Liver (tissue), 9 donors: ENCODE measurements around the gene ARHGEF7. TPM values are rescaled to one million over a fixed set of nuclear protein-coding genes. Genes with fewer than 3 reads are reported as not detected.

Experiments used
- DNase-seq: peaks from one replicate; pipeline ENCODE4 v3.0.0-alpha.2; 2017; ENCODE audit warnings: low spot score
- H3K27ac ChIP-seq, 2 donors: one replicate each; pipeline ENCODE4 v1.7.0; 2013; ENCODE audit warnings: inconsistent platforms in 2 of 2, low read length in 2 of 2, control low read depth in 1 of 2, low read depth in 1 of 2, mild to moderate bottlenecking in 1 of 2
- H3K27me3 ChIP-seq, 4 donors: one replicate each; pipeline versions ENCODE4 v1.6.1 to v1.7.0; 2013; ENCODE audit warnings: low read length in 3 of 4, inconsistent platforms in 1 of 4, mild to moderate bottlenecking in 1 of 4, moderate library complexity in 1 of 4; ENCODE audit not compliant: control insufficient read depth in 4 of 4, insufficient read depth in 4 of 4
- H3K36me3 ChIP-seq, 4 donors: one replicate each; pipeline versions ENCODE4 v1.6.1 to v1.7.0; 2013; ENCODE audit warnings: low read length in 3 of 4, mild to moderate bottlenecking in 3 of 4, low read depth in 1 of 4, moderate library complexity in 1 of 4; ENCODE audit not compliant: control insufficient read depth in 4 of 4, insufficient read depth in 3 of 4
- H3K4me1 ChIP-seq, 4 donors: one replicate each; pipeline versions ENCODE4 v1.6.1 to v1.7.0; 2013; ENCODE audit warnings: low read length in 3 of 4, mild to moderate bottlenecking in 3 of 4, moderate library complexity in 1 of 4; ENCODE audit not compliant: control insufficient read depth in 4 of 4, insufficient read depth in 4 of 4
- H3K4me3 ChIP-seq, 3 donors: one replicate each; pipeline versions ENCODE4 v1.6.1 to v1.7.0; 2013; ENCODE audit warnings: low read length in 3 of 3, control low read depth in 1 of 3, low read depth in 1 of 3, mild to moderate bottlenecking in 1 of 3
- H3K9ac ChIP-seq, 2 donors: one replicate each; pipeline ENCODE4 v1.7.0; 2013; ENCODE audit warnings: low read length in 2 of 2, mild to moderate bottlenecking in 2 of 2, moderate library complexity in 2 of 2, control low read depth in 1 of 2, low read depth in 1 of 2
- H3K9me3 ChIP-seq, 4 donors: one replicate each; pipeline versions ENCODE4 v1.6.1 to v1.7.0; 2013; ENCODE audit warnings: low read length in 3 of 4; ENCODE audit not compliant: control insufficient read depth in 4 of 4
- EGR1 ChIP-seq, 2 donors: IDR thresholded peaks; 2 replicates each; pipeline ENCODE4 v1.6.1; 2016 to 2018; ENCODE audit warnings: antibody characterized with exemption in 2 of 2, low read depth in 2 of 2
- FOXA1 ChIP-seq: IDR thresholded peaks from 2 replicates; pipeline ENCODE4 v1.6.1; 2016; ENCODE audit warnings: antibody characterized with exemption
- FOXA2 ChIP-seq: IDR thresholded peaks from 2 replicates; pipeline ENCODE4 v1.6.1; 2016; ENCODE audit warnings: antibody characterized with exemption
- GABPA ChIP-seq, 2 donors: IDR thresholded peaks in 1 of 2; conservative IDR thresholded peaks in 1 of 2; 2 replicates each; pipeline ENCODE4 v1.6.1; 2016; ENCODE audit warnings: antibody characterized with exemption in 2 of 2, mild to moderate bottlenecking in 1 of 2, moderate library complexity in 1 of 2
- HNF4A ChIP-seq, 2 donors: conservative IDR thresholded peaks; 2 replicates each; pipeline ENCODE4 v1.6.1; 2016; ENCODE audit warnings: antibody characterized with exemption in 2 of 2, mild to moderate bottlenecking in 2 of 2
- HNF4G ChIP-seq: IDR thresholded peaks from 2 replicates; pipeline ENCODE4 v1.6.1; 2016; ENCODE audit warnings: antibody characterized with exemption
- JUND ChIP-seq, 2 donors: IDR thresholded peaks; 2 replicates each; pipeline ENCODE4 v1.6.1; 2016; ENCODE audit warnings: antibody characterized with exemption in 2 of 2
- NR2F2 ChIP-seq: IDR thresholded peaks from 2 replicates; pipeline ENCODE4 v1.6.1; 2016; ENCODE audit warnings: antibody characterized with exemption
- RAD21 ChIP-seq, 2 donors: IDR thresholded peaks; 2 replicates each; pipeline ENCODE4 v1.6.1; 2016; ENCODE audit warnings: antibody characterized with exemption in 2 of 2, mild to moderate bottlenecking in 2 of 2
- RXRA ChIP-seq, 2 donors: IDR thresholded peaks; 2 replicates each; pipeline ENCODE4 v1.6.1; 2017 to 2018; ENCODE audit warnings: antibody characterized with exemption in 2 of 2, mild to moderate bottlenecking in 1 of 2
- TAF1 ChIP-seq: conservative IDR thresholded peaks from 2 replicates; pipeline ENCODE4 v1.6.1; 2016; ENCODE audit warnings: antibody characterized with exemption, mild to moderate bottlenecking
- YY1 ChIP-seq: IDR thresholded peaks from 2 replicates; pipeline ENCODE4 v1.6.1; 2016; ENCODE audit warnings: antibody characterized with exemption, mild to moderate bottlenecking
- WGBS: extraction: QIAGEN DNeasy Blood & Tissue Kit; methylation state at CpG from one replicate; pipeline ENCODE4 v1.1.7; 2013; 5-methylcytosine and 5-hydroxymethylcytosine counted together
- polyA plus RNA-seq, 2 donors: library from polyadenylated mRNA; stranded (reverse) in 1 of 2; unstranded in 1 of 2; fragments of 200-250 nt in 1 of 2; fragments of >200 nt in 1 of 2; fragmentation: Nextera tagmentation in 1 of 2; extraction: Ambion mirVana in 1 of 2; gene quantifications; one replicate each; pipeline versions ENCODE4 v1.2.1 to v1.2.3, GENCODE V29; 2013 to 2015
- total RNA-seq, 2 donors: library from RNA; depleted of rRNA; stranded (reverse); fragments of >200 nt; gene quantifications; one replicate each; pipeline ENCODE4 v1.2.3, GENCODE V29; 2014
- TF ChIP-seq, protein P1 (sequence below): IDR thresholded peaks from 2 replicates; pipeline ENCODE4 v1.6.1; 2016; ENCODE audit warnings: antibody characterized with exemption, mild to moderate bottlenecking
- TF ChIP-seq, protein P2 (sequence below): fragments of 150-350 bp; IDR thresholded peaks from 2 replicates; pipeline ENCODE4 v1.5.1; 2017; ENCODE audit warnings: improper control_type of control experiment, low read depth, low read length; ENCODE audit not compliant: missing input control
- TF ChIP-seq, protein P3 (sequence below): IDR thresholded peaks from 2 replicates; pipeline ENCODE4 v1.6.1; 2016; ENCODE audit warnings: antibody characterized with exemption
- TF ChIP-seq, protein P4 (sequence below): IDR thresholded peaks from 2 replicates; pipeline ENCODE4 v1.6.1; 2016; ENCODE audit warnings: antibody characterized with exemption
- donor health status: healthy.
- donor health status: healthy.
- donor health status: healthy.
- donor health status: healthy.
- donor health status: healthy.

ARHGEF7 gene
- total and polyA plus RNA-seq, 4 donors, result 10.3 to 37.5 (median 20.1) TPM

DNA sequence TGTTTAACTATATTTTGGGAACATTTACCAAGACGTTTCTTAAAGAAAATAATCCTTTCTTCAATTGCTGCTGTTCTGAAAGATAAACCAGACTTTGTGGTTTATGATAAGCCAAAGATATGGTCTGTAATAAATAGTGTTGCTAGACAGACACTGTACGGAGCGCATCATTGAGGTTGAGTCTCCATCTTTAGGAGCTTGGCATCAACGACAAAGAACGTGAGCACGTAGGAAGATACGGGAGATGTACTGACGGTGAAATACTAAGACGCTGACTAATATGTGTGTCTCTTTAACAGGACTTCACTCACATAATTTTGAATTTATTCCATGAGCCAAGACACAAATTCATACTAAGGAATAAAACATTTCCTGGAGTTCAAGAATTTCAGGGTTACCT, 221.6 kb downstream of the ARHGEF7 start (continued):
- TF ChIP-seq, protein P1, sequence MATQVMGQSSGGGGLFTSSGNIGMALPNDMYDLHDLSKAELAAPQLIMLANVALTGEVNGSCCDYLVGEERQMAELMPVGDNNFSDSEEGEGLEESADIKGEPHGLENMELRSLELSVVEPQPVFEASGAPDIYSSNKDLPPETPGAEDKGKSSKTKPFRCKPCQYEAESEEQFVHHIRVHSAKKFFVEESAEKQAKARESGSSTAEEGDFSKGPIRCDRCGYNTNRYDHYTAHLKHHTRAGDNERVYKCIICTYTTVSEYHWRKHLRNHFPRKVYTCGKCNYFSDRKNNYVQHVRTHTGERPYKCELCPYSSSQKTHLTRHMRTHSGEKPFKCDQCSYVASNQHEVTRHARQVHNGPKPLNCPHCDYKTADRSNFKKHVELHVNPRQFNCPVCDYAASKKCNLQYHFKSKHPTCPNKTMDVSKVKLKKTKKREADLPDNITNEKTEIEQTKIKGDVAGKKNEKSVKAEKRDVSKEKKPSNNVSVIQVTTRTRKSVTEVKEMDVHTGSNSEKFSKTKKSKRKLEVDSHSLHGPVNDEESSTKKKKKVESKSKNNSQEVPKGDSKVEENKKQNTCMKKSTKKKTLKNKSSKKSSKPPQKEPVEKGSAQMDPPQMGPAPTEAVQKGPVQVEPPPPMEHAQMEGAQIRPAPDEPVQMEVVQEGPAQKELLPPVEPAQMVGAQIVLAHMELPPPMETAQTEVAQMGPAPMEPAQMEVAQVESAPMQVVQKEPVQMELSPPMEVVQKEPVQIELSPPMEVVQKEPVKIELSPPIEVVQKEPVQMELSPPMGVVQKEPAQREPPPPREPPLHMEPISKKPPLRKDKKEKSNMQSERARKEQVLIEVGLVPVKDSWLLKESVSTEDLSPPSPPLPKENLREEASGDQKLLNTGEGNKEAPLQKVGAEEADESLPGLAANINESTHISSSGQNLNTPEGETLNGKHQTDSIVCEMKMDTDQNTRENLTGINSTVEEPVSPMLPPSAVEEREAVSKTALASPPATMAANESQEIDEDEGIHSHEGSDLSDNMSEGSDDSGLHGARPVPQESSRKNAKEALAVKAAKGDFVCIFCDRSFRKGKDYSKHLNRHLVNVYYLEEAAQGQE, result no peak
- TF ChIP-seq RAD21 (IDR thresholded peaks at IDR 0.05), result no peak
- TF ChIP-seq YY1, result no peak
- no peak for TF ChIP-seq RXRA (IDR thresholded peaks at IDR 0.05)
- TF ChIP-seq, protein P2, sequence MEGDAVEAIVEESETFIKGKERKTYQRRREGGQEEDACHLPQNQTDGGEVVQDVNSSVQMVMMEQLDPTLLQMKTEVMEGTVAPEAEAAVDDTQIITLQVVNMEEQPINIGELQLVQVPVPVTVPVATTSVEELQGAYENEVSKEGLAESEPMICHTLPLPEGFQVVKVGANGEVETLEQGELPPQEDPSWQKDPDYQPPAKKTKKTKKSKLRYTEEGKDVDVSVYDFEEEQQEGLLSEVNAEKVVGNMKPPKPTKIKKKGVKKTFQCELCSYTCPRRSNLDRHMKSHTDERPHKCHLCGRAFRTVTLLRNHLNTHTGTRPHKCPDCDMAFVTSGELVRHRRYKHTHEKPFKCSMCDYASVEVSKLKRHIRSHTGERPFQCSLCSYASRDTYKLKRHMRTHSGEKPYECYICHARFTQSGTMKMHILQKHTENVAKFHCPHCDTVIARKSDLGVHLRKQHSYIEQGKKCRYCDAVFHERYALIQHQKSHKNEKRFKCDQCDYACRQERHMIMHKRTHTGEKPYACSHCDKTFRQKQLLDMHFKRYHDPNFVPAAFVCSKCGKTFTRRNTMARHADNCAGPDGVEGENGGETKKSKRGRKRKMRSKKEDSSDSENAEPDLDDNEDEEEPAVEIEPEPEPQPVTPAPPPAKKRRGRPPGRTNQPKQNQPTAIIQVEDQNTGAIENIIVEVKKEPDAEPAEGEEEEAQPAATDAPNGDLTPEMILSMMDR, result no peak
- no peak for TF ChIP-seq NR2F2

DNA sequence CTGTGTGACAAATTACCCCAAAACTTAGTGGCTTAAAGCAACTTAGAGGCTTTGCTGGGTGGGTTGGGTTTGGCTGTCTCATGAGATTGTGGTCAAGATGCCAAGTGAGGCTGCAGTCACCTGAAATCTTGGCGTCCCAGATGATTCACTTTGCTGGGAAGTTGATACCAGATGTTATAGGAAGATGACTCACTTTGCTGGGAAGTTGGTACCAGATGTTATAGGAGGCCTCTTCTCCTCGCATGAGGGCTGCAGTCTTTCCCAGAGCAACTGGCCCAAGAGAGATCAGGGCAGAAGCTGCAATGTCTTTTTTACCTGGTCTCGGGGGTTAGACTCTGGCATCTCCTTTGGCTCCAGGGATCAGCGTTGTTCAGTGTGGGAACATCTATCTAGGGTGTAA, 222.1 kb downstream of the ARHGEF7 start:
- no peak overlapping the region for H3K4me3 ChIP-seq
- H3K9ac ChIP-seq, result no peak overlapping the region
- H3K9me3 ChIP-seq, result no peaks in the 10 kb centered on the region
- H3K27me3 ChIP-seq, result no peaks in the 10 kb centered on the region
- no peaks in the 10 kb centered on the region for H3K36me3 ChIP-seq
- H3K27ac ChIP-seq, result no peak overlapping the region
- 93% methylated on average over 4 of the region's 4 CpGs for WGBS
- TF ChIP-seq HNF4A (conservative IDR thresholded peaks at IDR 0.05) (no peak), EGR1 (IDR thresholded peaks at IDR 0.05; ENCODE audit: low read depth in 2 of 2) (no peak), HNF4G (no peak), NR2F2 (no peak), YY1 (no peak), FOXA1 (no peak)
- TF ChIP-seq, protein P3, sequence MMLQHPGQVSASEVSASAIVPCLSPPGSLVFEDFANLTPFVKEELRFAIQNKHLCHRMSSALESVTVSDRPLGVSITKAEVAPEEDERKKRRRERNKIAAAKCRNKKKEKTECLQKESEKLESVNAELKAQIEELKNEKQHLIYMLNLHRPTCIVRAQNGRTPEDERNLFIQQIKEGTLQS, result no peak
- TF ChIP-seq, protein P4, sequence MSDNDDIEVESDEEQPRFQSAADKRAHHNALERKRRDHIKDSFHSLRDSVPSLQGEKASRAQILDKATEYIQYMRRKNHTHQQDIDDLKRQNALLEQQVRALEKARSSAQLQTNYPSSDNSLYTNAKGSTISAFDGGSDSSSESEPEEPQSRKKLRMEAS, result no peak
- DNase-seq, result no peak
- no peaks in the 10 kb centered on the region for H3K4me1 ChIP-seq

DNA sequence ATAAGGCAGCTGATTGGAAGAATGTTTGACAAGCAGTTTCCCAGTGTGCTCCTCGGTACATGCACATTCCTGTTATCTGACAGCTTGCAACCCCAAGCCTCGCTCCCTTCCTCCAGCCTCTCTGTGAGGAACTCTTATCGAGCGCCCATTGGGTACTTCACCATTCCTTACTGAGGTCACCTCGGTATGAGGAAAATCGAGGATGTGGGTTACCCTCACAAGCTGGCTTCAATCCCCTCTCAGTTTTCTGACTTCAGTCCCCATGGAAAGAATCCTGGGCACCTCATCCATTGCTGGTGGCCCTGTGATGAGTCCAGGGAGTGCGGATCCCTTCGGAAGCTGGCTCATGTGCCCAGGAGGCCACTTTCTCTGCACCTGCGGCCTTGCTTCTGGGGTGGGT, 222.6 kb downstream of the ARHGEF7 start:
- no peaks in the 10 kb centered on the region for H3K4me1 ChIP-seq
- no peak overlapping the region for H3K27ac ChIP-seq
- H3K9me3 ChIP-seq, result no peaks in the 10 kb centered on the region
- no peaks in the 10 kb centered on the region for H3K27me3 ChIP-seq
- DNase-seq, result no peak
- no peak overlapping the region for H3K9ac ChIP-seq
- no peak overlapping the region for H3K4me3 ChIP-seq
- H3K36me3 ChIP-seq, result no peaks in the 10 kb centered on the region
- WGBS, result 97% methylated on average over 9 of the region's 9 CpGs
- TF ChIP-seq EGR1 (IDR thresholded peaks at IDR 0.05; ENCODE audit: low read depth in 2 of 2) (no peak), JUND (IDR thresholded peaks at IDR 0.05) (no peak), HNF4A (conservative IDR thresholded peaks at IDR 0.05) (no peak), FOXA2 (no peak), RAD21 (IDR thresholded peaks at IDR 0.05) (no peak), GABPA (IDR thresholded peaks at IDR 0.05 in 1 of 2, conservative IDR thresholded peaks at IDR 0.05 in 1 of 2) (no peak), TAF1 (no peak)
- TF ChIP-seq, protein P3, result no peak
- TF ChIP-seq, protein P2, result no peak
- TF ChIP-seq, protein P1, result no peak
